ENCODE data around the gene STAG3.

GRCh38 chr7:100148559-100149328 is 29.0 kb upstream of the STAG3 start, which contains the start of gene LAMTOR4:
- peak; percentile 57 for TF ChIP-seq CTCF (IDR thresholded peaks at IDR 0.05; ENCODE audit: poor library complexity, severe bottlenecking)
- peak; percentile 81 for TF ChIP-seq POLR2AphosphoS5 (IDR thresholded peaks at IDR 0.05)
- TF ChIP-seq EZH2 (IDR thresholded peaks at IDR 0.05; ENCODE audit: borderline replicate concordance, insufficient read depth, low read length, poor library complexity, severe bottlenecking) = no peak
- peak; percentile 63 for TF ChIP-seq MXI1 (conservative IDR thresholded peaks at IDR 0.05; ENCODE audit: poor library complexity, severe bottlenecking)
